IMR-90 (cell line): ENCODE measurements around the gene CMC2. TPM values are rescaled to one million over a fixed set of nuclear protein-coding genes. Genes with fewer than 3 reads are reported as not detected.

Experiments used
- ATAC-seq: fragments of 200-7000 bp; cut with Tn5 transposase; 2 replicates; pipeline ENCODE4 v1.9.1; 2020; ENCODE audit warnings: low read depth, mild to moderate bottlenecking, moderate library complexity
- BruUV-seq: library from RNA; stranded (reverse); fragments of 400-500 nt; replicated peaks from 2 replicates; lab custom pipeline; 2021; lab: Mats Ljungman, UMichigan
- CTCF ChIA-PET: fragments of 300-600 bp; formaldehyde crosslinking; extraction: SDS; loops from one replicate; lab custom pipeline; 2021; ENCODE audit warnings: antibody characterized with exemption; lab: Yijun Ruan, JAX
- POLR2A ChIA-PET: fragments of 300-600 bp; sonication (Branson Sonifier 250); formaldehyde crosslinking; loops from one replicate; lab custom pipeline; 2022; ENCODE audit warnings: antibody characterized with exemption; ENCODE audit not compliant: unreplicated experiment; lab: Charles Lee
- DNase-seq: peaks from one replicate; pipeline ENCODE4 v3.0.0; 2013
- H2AFZ ChIP-seq: replicated peaks from 2 replicates; pipeline ENCODE3; 2013; ENCODE audit warnings: low read length, mild to moderate bottlenecking; ENCODE audit not compliant: poor library complexity
- H2AK5ac ChIP-seq: 2 replicates; pipeline ENCODE4 v1.6.1; 2013; ENCODE audit warnings: low read depth, low read length, inconsistent platforms
- H2AK9ac ChIP-seq: replicated peaks from 2 replicates; pipeline ENCODE3; 2013; ENCODE audit warnings: mild to moderate bottlenecking, low read depth, low read length, moderate library complexity; ENCODE audit not compliant: poor library complexity
- H2BK120ac ChIP-seq: 2 replicates; pipeline ENCODE4 v1.6.1; 2013; ENCODE audit warnings: low read depth, low read length, inconsistent platforms
- H2BK15ac ChIP-seq: 3 replicates; pipeline ENCODE4 v1.6.1; 2013; ENCODE audit warnings: low read depth, low read length, inconsistent platforms
- H2BK20ac ChIP-seq: 2 replicates; pipeline ENCODE4 v1.6.1; 2013; ENCODE audit warnings: low read depth, mild to moderate bottlenecking, inconsistent platforms, low read length, moderate library complexity
- H2BK5ac ChIP-seq: 2 replicates; pipeline ENCODE4 v1.6.1; 2013; ENCODE audit warnings: mild to moderate bottlenecking, low read depth, low read length, inconsistent platforms; ENCODE audit not compliant: poor library complexity, severe bottlenecking
- H3K14ac ChIP-seq: replicated peaks from 2 replicates; pipeline ENCODE4 v1.6.1; 2013; ENCODE audit warnings: low read depth, low read length, inconsistent platforms
- H3K18ac ChIP-seq: 2 replicates; pipeline ENCODE4 v1.6.1; 2013; ENCODE audit warnings: low read depth, low read length, control low read depth
- H3K23ac ChIP-seq: 2 replicates; pipeline ENCODE4 v1.6.1; 2013; ENCODE audit warnings: low read depth, low read length, inconsistent platforms
- H3K27ac ChIP-seq: 2 replicates; pipeline ENCODE4 v1.5.1; 2013; ENCODE audit warnings: mild to moderate bottlenecking, control low read depth, low read length; ENCODE audit not compliant: insufficient read depth
- H3K27me3 ChIP-seq: 2 replicates; pipeline ENCODE4 v1.6.1; 2013; ENCODE audit warnings: low read length; ENCODE audit not compliant: control insufficient read depth, insufficient read depth
- H3K36me3 ChIP-seq: 2 replicates; pipeline ENCODE4 v1.6.1; 2013; ENCODE audit warnings: low read length, mixed read lengths; ENCODE audit not compliant: control insufficient read depth, insufficient read depth
- H3K4ac ChIP-seq: 2 replicates; pipeline ENCODE4 v1.6.1; 2013; ENCODE audit warnings: low read depth, low read length, inconsistent platforms
- H3K4me1 ChIP-seq: 2 replicates; pipeline ENCODE4 v1.6.1; 2013; ENCODE audit warnings: low read length, mixed read lengths; ENCODE audit not compliant: control insufficient read depth, insufficient read depth
- H3K4me2 ChIP-seq: 2 replicates; pipeline ENCODE4 v1.6.1; 2013; ENCODE audit warnings: low read depth, mild to moderate bottlenecking, control low read depth, low read length, moderate library complexity
- H3K4me3 ChIP-seq: 2 replicates; pipeline ENCODE4 v1.5.1; 2013; ENCODE audit warnings: low read depth, mild to moderate bottlenecking, control low read depth, low read length, moderate library complexity; ENCODE audit not compliant: insufficient read depth
- H3K56ac ChIP-seq: 2 replicates; pipeline ENCODE4 v1.6.1; 2013; ENCODE audit warnings: low read length, inconsistent platforms; ENCODE audit not compliant: insufficient read depth; ENCODE audit errors: extremely low read depth
- H3K79me1 ChIP-seq, 2 experiments: 2 replicates each; pipeline ENCODE4 v1.6.1; 2013; ENCODE audit warnings: low read length in 2 of 2, inconsistent platforms in 1 of 2, low read depth in 1 of 2
- H3K9ac ChIP-seq: 2 replicates; pipeline ENCODE4 v1.6.1; 2013; ENCODE audit warnings: low read depth, low read length, control low read depth
- H3K9me1 ChIP-seq: 2 replicates; pipeline ENCODE4 v1.6.1; 2013; ENCODE audit warnings: low read length, inconsistent platforms; ENCODE audit not compliant: insufficient read depth
- H3K9me3 ChIP-seq: 2 replicates; pipeline ENCODE4 v1.6.1; 2013; ENCODE audit warnings: low read length; ENCODE audit not compliant: control insufficient read depth, insufficient read depth
- H4K20me1 ChIP-seq: 2 replicates; pipeline ENCODE4 v1.6.1; 2013; ENCODE audit warnings: low read length, inconsistent platforms; ENCODE audit not compliant: insufficient read depth
- H4K5ac ChIP-seq: 2 replicates; pipeline ENCODE4 v1.6.1; 2013; ENCODE audit warnings: mild to moderate bottlenecking, low read depth, low read length, control low read depth
- H4K8ac ChIP-seq, 2 experiments: 2 replicates each; pipeline ENCODE4 v1.6.1; 2013; ENCODE audit warnings: low read depth in 2 of 2, low read length in 2 of 2, control low read depth in 1 of 2, inconsistent platforms in 1 of 2
- H4K91ac ChIP-seq: 2 replicates; pipeline ENCODE4 v1.6.1; 2013; ENCODE audit warnings: low read depth, low read length, inconsistent platforms; ENCODE audit not compliant: insufficient read depth
- CEBPB ChIP-seq: IDR thresholded peaks from 2 replicates; pipeline ENCODE4 v1.6.1; 2012; ENCODE audit warnings: low read depth, low read length, improper control_type of control experiment
- FOS ChIP-seq: fragments of 150-350 bp; IDR thresholded peaks from 2 replicates; pipeline ENCODE4 v1.6.1; 2016; ENCODE audit warnings: low read depth, low read length
- MAFK ChIP-seq: IDR thresholded peaks from 2 replicates; pipeline ENCODE4 v1.6.1; 2012; ENCODE audit warnings: low read depth, low read length, improper control_type of control experiment
- NFE2L2 ChIP-seq: fragments of 150-350 bp; IDR thresholded peaks from 2 replicates; pipeline ENCODE4 v1.6.1; 2016; ENCODE audit warnings: low read depth, mild to moderate bottlenecking, low read length
- POLR2A ChIP-seq: IDR thresholded peaks from 2 replicates; pipeline ENCODE4 v1.6.1; 2012; ENCODE audit warnings: mild to moderate bottlenecking, low read depth, low read length
- SMC3 ChIP-seq: fragments of 150-350 bp; IDR thresholded peaks from 2 replicates; pipeline ENCODE4 v1.6.1; 2016; ENCODE audit warnings: low read depth, mild to moderate bottlenecking, antibody characterized with exemption, low read length, moderate library complexity
- WGBS, 2 experiments: methylation state at CpG; one replicate each; pipeline versions ENCODE4 v1.1.5 to v1.1.7; 2013; ENCODE audit warnings: missing lambda C conversion rate in 2 of 2; ENCODE audit not compliant: insufficient read length in 1 of 2; ENCODE audit errors: extremely low coverage in 2 of 2; 5-methylcytosine and 5-hydroxymethylcytosine counted together
- dilution Hi-C: fragments of 300-500 bp; cut with HindIII; formaldehyde crosslinking; loops from one replicate; pipeline ENCODE4 v1.14.3; 2018; ENCODE audit warnings: low sequenced_read_pairs; ENCODE audit not compliant: unreplicated experiment
- in situ Hi-C: fragments of 300-500 bp; cut with MboI; formaldehyde crosslinking; loops from 3 replicates; pipeline ENCODE4 v1.14.3; 2019; ENCODE audit warnings: low sequenced_read_pairs, inconsistent platforms, mixed read lengths
- intact Hi-C: fragments of 100-400 bp; cut with micrococcal nuclease; formaldehyde crosslinking; loops from 2 replicates; pipeline ENCODE4 v1.10.0; 2022
- polyA plus RNA-seq, 3 experiments: library from polyadenylated mRNA; depleted of rRNA; stranded (reverse); fragments of >200 nt; gene quantifications; 2 replicates each; pipeline ENCODE4 v1.2.3, GENCODE V29; 2012; ENCODE audit warnings: low replicate concordance in 1 of 3
- total RNA-seq: library from RNA; depleted of rRNA; stranded (reverse); fragments of >200 nt; gene quantifications from 2 replicates; pipeline ENCODE4 v1.2.3, GENCODE V29; 2012

CMC2 gene
- total and polyA plus RNA-seq, 2 of the 4 experiments (the other 2 are of a cell fraction) = 57.0 to 104 TPM

DNA sequence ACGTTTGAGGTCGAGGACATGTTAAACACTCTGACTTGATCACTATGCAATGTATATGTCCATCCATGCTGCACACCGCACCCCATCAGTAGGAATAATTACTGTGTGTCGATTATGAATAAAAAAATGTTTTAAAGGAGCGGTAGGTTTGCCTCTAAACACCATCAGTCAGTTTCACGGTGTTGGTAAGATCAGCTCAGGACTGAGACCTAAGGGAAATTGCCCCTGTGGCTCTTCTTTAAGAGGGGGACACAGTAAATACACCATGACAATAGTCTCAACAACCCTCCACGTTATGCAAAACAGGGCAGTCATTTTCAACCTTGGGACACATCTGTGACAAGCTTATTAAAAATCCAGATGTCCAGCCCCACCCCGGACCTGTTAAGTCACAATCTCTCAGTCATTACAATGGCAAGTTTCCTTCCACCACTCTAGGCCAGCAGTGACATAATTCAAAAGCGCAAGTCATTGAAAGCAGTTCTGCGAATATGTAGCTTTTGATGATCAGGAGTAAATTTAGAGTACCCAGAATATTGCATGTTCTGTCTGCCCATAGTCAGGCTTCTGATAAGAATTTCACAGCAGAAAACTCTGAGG is 30.2 kb upstream of the CMC2 start:
- POLR2A ChIA-PET = no interaction called here
- H2AFZ ChIP-seq = peak overlapping the region; percentile 93
- peaks cover 8% of the 10 kb centered on the region for H3K36me3 ChIP-seq
- no peak overlapping the region for H2BK5ac ChIP-seq
- peak overlapping the region; percentile 79 for H3K9ac ChIP-seq
- peak overlapping the region; percentile 49 for H2AK9ac ChIP-seq
- CTCF ChIA-PET = interaction anchor here (0.7 to 1.3 kb wide), 3 partner anchors 10 to 426 kb away, joined by 3 to 6 read pairs (median 3); no protein-coding TSS in a partner anchor
- WGBS, 2 experiments = 36% methylated on average over 1 of the region's 10 CpGs; no CpG with 5 or more reads in 1 of the 2 experiments
- peak overlapping the region; percentile 3; the same call in 1 of the 2 replicates for H2AK5ac ChIP-seq
- in situ Hi-C loops (loop anchor here (25.0 kb wide), 1 partner anchor 700 kb away; no protein-coding TSS in a partner anchor), intact Hi-C loops (loop anchor here (5.0 kb wide), 3 partner anchors 40 to 170 kb away; partner anchors contain the start of genes C16orf46 and GCSH), dilution Hi-C loops (no loop called here)
- no peak overlapping the region for H3K18ac ChIP-seq
- H3K9me3 ChIP-seq = no peaks in the 10 kb centered on the region
- H3K4me1 ChIP-seq = peaks cover 2% of the 10 kb centered on the region; the same call in 1 of the 2 replicates
- peak overlapping the region; percentile 94 for H3K4me2 ChIP-seq
- no peak for TF ChIP-seq POLR2A
- TF ChIP-seq FOS = no peak
- TF ChIP-seq MAFK = no peak
- no peak for TF ChIP-seq SMC3
- peak; percentile 66 for TF ChIP-seq NFE2L2
- no peak for TF ChIP-seq CEBPB
- H4K8ac ChIP-seq = peak overlapping the region in 1 of 2 experiments; percentile 22; a peak in 2 of 4 replicates
- no peaks in the 10 kb centered on the region for H3K27me3 ChIP-seq
- H3K4me3 ChIP-seq = peak overlapping the region; percentile 89
- no peak overlapping the region for H2BK20ac ChIP-seq
- no peak for DNase-seq
- no peak overlapping the region for H3K56ac ChIP-seq
- H3K79me1 ChIP-seq = peaks cover 35 to 38% of the 10 kb centered on the region in 2 experiments
- no peak overlapping the region for H4K91ac ChIP-seq
- H3K14ac ChIP-seq = peak overlapping the region; percentile 1; the same call in 1 of the 2 replicates
- no TSS peak for BruUV-seq
- H3K4ac ChIP-seq = no peak overlapping the region
- H3K27ac ChIP-seq = peak overlapping the region; percentile 2
- peak overlapping the region; percentile 22 for H3K23ac ChIP-seq
- H2BK120ac ChIP-seq = no peak overlapping the region
- H4K20me1 ChIP-seq = peaks cover 9% of the 10 kb centered on the region; the same call in 1 of the 2 replicates
- H3K9me1 ChIP-seq = peaks cover 16% of the 10 kb centered on the region; the same call in 1 of the 2 replicates
- H2BK15ac ChIP-seq = no peak overlapping the region
- no peak overlapping the region for H4K5ac ChIP-seq
- ATAC-seq = no peak; the same call in 1 of the 2 replicates
